BJ (cell line): ENCODE results near the gene SPATA7. TPM values are rescaled to one million over a fixed set of nuclear protein-coding genes. Genes with fewer than 3 reads are reported as not detected.
"Not testable (repeated sequence)": the region's sequence is repeated elsewhere in the genome, so short reads cannot be mapped to it uniquely, and the experiment has no call there.

Source experiments
- CTCF ChIA-PET: fragments of 350-600 bp; formaldehyde crosslinking; extraction: SDS; loops from one replicate; lab custom pipeline; 2021; ENCODE audit warnings: antibody characterized with exemption, inconsistent platforms; lab: Yijun Ruan, JAX
- POLR2A ChIA-PET: fragments of 300-600 bp; sonication (Branson Sonifier 250); formaldehyde crosslinking; extraction: SDS; loops from one replicate; lab custom pipeline; 2021; ENCODE audit warnings: antibody characterized with exemption; lab: Charles Lee
- DNase-seq: peaks from one replicate; pipeline ENCODE4 v3.0.0-alpha.2; 2011; ENCODE audit warnings: low read depth
- H3K27me3 ChIP-seq: 2 replicates; pipeline ENCODE4 v1.6.0; 2011; ENCODE audit warnings: low read length; ENCODE audit not compliant: control insufficient read depth, insufficient read depth
- H3K36me3 ChIP-seq: 2 replicates; pipeline ENCODE4 v1.5.1; 2011; ENCODE audit warnings: low read length; ENCODE audit not compliant: control insufficient read depth, insufficient read depth
- H3K4me3 ChIP-seq: 2 replicates; pipeline ENCODE4 v1.5.1; 2011; ENCODE audit warnings: low read depth, mild to moderate bottlenecking, control low read depth, low read length
- polyA plus RNA-seq: library from polyadenylated mRNA; depleted of rRNA; stranded (reverse); fragments of >200 nt; gene quantifications from 2 replicates; pipeline ENCODE4 v1.2.3, GENCODE V29; 2011
- TF ChIP-seq, protein P1 (sequence below): IDR thresholded peaks from 2 replicates; pipeline ENCODE4 v1.5.1; 2011; ENCODE audit warnings: low read depth, mild to moderate bottlenecking, control low read depth, inconsistent platforms, low read length, moderate library complexity; ENCODE audit not compliant: insufficient read depth

Gene SPATA7
- polyA plus RNA-seq, 1 experiment: 4.9 TPM

DNA sequence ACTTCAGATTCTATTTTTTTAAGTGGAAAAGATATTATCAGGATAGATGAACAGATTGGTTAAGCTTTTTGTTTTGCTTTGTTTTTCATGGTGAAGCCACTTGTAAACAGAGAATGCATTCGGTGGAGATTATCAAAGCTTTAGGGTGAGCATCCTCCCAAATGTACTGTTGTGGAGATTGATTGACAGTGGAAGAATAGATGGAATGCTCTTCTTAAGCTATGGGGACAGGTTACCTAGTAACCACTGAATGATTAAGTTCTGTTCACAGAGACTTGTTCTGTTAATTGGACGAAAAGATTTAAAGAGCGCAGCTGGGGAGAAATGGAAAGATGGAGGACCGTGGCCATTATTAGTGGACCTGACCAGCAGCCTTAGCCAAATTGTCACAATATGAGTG is 21.8 kb upstream of the SPATA7 start:
- no peaks in the 10 kb centered on the region; the same call in 1 of the 2 replicates for H3K27me3 ChIP-seq
- DNase-seq: no peak
- H3K36me3 ChIP-seq: no peaks in the 10 kb centered on the region
- CTCF ChIA-PET: no interaction called here
- TF ChIP-seq, protein P1, sequence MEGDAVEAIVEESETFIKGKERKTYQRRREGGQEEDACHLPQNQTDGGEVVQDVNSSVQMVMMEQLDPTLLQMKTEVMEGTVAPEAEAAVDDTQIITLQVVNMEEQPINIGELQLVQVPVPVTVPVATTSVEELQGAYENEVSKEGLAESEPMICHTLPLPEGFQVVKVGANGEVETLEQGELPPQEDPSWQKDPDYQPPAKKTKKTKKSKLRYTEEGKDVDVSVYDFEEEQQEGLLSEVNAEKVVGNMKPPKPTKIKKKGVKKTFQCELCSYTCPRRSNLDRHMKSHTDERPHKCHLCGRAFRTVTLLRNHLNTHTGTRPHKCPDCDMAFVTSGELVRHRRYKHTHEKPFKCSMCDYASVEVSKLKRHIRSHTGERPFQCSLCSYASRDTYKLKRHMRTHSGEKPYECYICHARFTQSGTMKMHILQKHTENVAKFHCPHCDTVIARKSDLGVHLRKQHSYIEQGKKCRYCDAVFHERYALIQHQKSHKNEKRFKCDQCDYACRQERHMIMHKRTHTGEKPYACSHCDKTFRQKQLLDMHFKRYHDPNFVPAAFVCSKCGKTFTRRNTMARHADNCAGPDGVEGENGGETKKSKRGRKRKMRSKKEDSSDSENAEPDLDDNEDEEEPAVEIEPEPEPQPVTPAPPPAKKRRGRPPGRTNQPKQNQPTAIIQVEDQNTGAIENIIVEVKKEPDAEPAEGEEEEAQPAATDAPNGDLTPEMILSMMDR: no peak
- no peak overlapping the region for H3K4me3 ChIP-seq
- POLR2A ChIA-PET: no interaction called here

DNA sequence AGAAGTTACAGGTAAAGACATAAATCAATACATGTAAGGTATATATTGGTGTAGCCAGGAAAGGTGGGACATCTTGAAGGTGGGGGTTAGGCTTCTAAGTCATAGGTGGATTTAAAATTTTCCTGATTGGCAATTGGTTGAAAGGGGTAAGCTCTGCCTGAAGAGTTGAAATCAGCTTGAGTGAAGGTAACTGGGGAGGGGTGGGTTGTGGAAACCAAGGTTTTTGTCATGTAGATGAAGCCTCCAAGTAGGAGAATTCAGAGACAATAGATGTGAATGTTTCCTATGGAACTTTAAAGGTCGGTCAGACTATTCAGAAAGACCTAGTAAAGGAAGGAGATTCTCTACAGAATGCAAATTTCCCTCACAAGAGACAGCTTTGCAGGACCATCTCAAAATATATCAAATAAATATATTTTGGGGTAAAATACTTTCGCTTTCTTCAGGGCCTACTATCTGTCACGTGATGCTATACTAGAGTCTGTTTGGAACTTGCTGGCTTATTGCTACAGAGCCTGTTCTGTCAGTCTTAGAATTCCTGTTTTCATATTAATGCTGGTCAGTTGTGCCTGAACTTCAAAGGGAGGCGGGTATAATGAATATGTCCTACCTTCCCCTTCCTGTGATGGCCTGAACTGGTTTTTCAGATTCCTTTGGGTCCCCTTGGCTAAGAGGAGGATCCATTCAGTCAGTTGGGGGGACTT is 20.6 kb upstream of the SPATA7 start:
- H3K36me3 ChIP-seq: no peaks in the 10 kb centered on the region
- H3K27me3 ChIP-seq: no peaks in the 10 kb centered on the region; the same call in 1 of the 2 replicates
- ChIA-PET CTCF (interaction anchor here (0.6 kb wide), 1 partner anchor 116 kb away, joined by 3 read pairs; no protein-coding TSS in a partner anchor), POLR2A (no interaction called here)
- no peak for DNase-seq
- TF ChIP-seq, protein P1: no peak
- no peak overlapping the region for H3K4me3 ChIP-seq

DNA sequence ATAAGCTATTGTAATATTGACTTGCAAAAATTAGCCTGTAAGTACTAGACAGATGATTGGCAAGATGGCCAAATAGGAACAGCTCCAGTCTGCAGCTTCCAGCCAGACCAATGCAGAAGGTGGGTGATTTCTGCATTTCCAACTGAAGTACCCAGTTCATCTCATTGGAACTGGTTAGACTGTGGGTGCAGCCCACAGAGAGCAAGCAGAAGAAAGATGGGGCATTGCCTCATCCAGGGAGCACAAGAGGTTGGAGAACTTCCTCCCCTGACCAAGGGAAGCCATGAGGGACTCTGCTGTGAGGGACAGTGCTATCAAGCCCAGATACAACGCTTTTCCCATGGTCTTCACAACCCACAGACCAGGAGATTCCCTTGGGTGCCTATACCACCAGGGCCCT is 16.0 kb upstream of the SPATA7 start:
- POLR2A ChIA-PET: no interaction called here
- Histone ChIP-seq H3K4me3 (no peak overlapping the region), H3K36me3 (no peaks in the 10 kb centered on the region), H3K27me3 (no peaks in the 10 kb centered on the region; the same call in 1 of the 2 replicates)
- no peak for DNase-seq
- TF ChIP-seq, protein P1: no peak
- CTCF ChIA-PET: no interaction called here

DNA sequence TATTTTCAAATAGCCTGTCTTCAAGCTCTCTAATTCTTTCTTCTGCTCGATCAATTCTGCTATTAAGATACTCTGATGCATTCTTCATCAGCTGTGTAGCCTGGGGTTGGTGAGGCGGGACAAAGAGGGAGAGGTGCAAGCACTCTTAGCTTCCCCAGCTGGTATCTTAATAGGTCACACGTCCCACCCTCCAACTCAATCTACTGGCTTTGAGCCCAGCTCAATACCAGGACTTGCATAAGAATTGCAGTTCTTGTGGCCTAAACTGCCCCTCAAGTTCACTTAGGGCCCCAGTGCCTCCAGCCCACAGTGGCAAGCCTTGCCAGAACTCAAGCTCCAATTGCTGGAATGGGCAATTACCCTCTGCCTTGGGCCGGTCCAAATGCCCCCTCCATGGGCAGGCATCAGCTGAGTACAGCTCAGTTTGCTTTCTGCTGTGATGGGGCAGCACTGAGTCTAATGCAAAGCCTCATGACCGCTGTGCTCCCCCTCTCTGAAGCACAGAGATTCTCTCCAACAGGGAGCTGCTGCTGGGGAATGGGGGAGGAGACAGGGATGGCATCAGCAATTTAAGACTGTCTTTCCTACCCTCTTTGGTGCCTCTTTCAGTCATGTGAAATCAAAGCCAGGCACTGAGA is 5.6 kb upstream of the SPATA7 start:
- ChIA-PET POLR2A (no interaction called here), CTCF (interaction anchor here (1.6 to 2.4 kb wide), 3 partner anchors 191 to 435 kb away, joined by 5 to 12 read pairs (median 8); no protein-coding TSS in a partner anchor)
- no peak overlapping the region for H3K4me3 ChIP-seq
- peaks cover 2% of the 10 kb centered on the region; the same call in 1 of the 2 replicates for H3K27me3 ChIP-seq
- H3K36me3 ChIP-seq: no peaks in the 10 kb centered on the region
- DNase-seq: no peak
- TF ChIP-seq, protein P1: no peak

DNA sequence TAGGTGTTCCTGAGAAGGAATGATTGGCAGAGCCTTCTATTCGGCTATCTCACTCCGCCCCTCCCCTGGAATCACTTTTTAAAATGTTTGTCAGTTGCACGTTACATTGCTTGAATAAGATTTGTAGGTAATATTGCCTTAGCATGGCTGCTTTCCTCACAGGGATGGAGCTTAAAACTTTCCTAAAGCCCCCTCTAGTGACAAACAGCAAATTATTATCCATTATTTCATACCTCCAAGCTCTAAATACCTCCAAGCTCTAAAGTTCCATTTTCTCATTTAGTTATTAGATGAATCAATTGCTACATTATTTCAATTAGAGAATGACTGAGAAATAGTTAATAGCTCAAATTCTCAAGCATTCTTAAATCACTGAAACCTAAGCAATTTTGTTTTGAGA is 5.1 kb upstream of the SPATA7 start:
- no peaks in the 10 kb centered on the region for H3K36me3 ChIP-seq
- H3K27me3 ChIP-seq: peaks cover 2% of the 10 kb centered on the region; the same call in 1 of the 2 replicates
- ChIA-PET CTCF (interaction anchor here (1.6 to 2.4 kb wide), 3 partner anchors 191 to 435 kb away, joined by 5 to 12 read pairs (median 8); no protein-coding TSS in a partner anchor), POLR2A (no interaction called here)
- TF ChIP-seq, protein P1: no peak
- H3K4me3 ChIP-seq: no peak overlapping the region
- no peak for DNase-seq

DNA sequence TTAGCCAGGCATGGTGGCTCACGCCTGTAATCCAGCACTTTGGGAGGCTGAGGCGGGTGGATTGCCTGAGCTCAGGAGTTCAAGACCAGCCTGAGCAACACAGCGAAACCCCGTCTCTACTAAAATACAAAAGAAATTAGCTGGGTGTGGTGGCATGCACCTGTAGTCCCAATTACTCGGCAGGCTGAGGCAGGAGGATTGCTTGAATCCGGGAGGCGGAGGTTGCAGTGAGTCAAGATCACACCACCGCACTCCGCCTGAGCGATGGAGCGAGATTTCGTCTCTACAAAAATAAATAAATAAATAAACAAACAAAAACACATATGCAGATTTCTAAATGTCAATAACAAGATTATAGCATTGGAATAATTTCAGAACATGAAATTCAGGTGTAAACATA is 3.8 kb upstream of the SPATA7 start:
- POLR2A ChIA-PET, H3K36me3 ChIP-seq: not testable (repeated sequence)

More for the DNA sequence above, 3.8 kb upstream of the SPATA7 start:
- H3K4me3 ChIP-seq, DNase-seq, H3K27me3 ChIP-seq: not testable (repeated sequence)
- CTCF ChIA-PET: interaction anchor here (0.8 to 1.5 kb wide), 2 partner anchors 192 to 430 kb away, joined by 3 read pairs; no protein-coding TSS in a partner anchor
